Natural killer cell (primary cell): Measurements from ENCODE around the gene DRGX. TPM values are rescaled to one million over a fixed set of nuclear protein-coding genes. Genes with fewer than 3 reads are reported as not detected.
A peak's percentile ranks its signal among the peaks of the same experiment; 100 is the strongest.

Experiments
- ATAC-seq, 3 donors: fragments of 150-1000 bp in 2 of 3; fragments of 200-7000 bp in 1 of 3; cut with Tn5 transposase; 1 replicate in 1 of 3; 2 replicates in 2 of 3; pipeline ENCODE4 v1.10.0; 2021; ENCODE audit warnings: mild to moderate bottlenecking in 2 of 3, moderate library complexity in 2 of 3
- DNase-seq, 2 donors: peaks; one replicate each; pipeline versions ENCODE4 v3.0.0 to v3.0.0-alpha.2; 2013 to 2021; ENCODE audit warnings: mixed read lengths in 1 of 2
- H3K27ac ChIP-seq: one replicate; pipeline ENCODE4 v1.5.1; 2013; ENCODE audit warnings: mild to moderate bottlenecking, low read length
- H3K27me3 ChIP-seq: one replicate; pipeline ENCODE4 v1.6.1; 2013; ENCODE audit warnings: low read length; ENCODE audit not compliant: control insufficient read depth, insufficient read depth
- H3K36me3 ChIP-seq: one replicate; pipeline ENCODE4 v1.6.1; 2013; ENCODE audit warnings: low read length; ENCODE audit not compliant: control insufficient read depth, insufficient read depth
- H3K4me1 ChIP-seq: one replicate; pipeline ENCODE4 v1.6.1; 2013; ENCODE audit warnings: low read length; ENCODE audit not compliant: control insufficient read depth, insufficient read depth
- H3K4me3 ChIP-seq: one replicate; pipeline ENCODE4 v1.5.1; 2013; ENCODE audit warnings: low read length
- H3K9me3 ChIP-seq: one replicate; pipeline ENCODE4 v1.6.1; 2013; ENCODE audit warnings: low read length; ENCODE audit not compliant: control insufficient read depth, insufficient read depth
- H3K27ac Mint-ChIP-seq, 2 donors: one replicate each; pipeline ENCODE4 v1.8.0; 2022; ENCODE audit warnings: mild to moderate bottlenecking in 2 of 2, mixed read lengths in 2 of 2, moderate library complexity in 1 of 2
- H3K27me3 Mint-ChIP-seq, 2 donors: one replicate each; pipeline ENCODE4 v1.8.0; 2022; ENCODE audit warnings: low read depth in 2 of 2, mixed read lengths in 2 of 2
- H3K36me3 Mint-ChIP-seq: one replicate; pipeline ENCODE4 v1.8.0; 2022; ENCODE audit warnings: mixed read lengths
- H3K4me1 Mint-ChIP-seq, 2 donors: one replicate each; pipeline ENCODE4 v1.8.0; 2022; ENCODE audit warnings: mixed read lengths in 2 of 2
- H3K4me3 Mint-ChIP-seq: one replicate; pipeline ENCODE4 v1.8.0; 2022; ENCODE audit warnings: mild to moderate bottlenecking, moderate library complexity, mixed read lengths
- H3K9me3 Mint-ChIP-seq, 2 donors: one replicate each; pipeline ENCODE4 v1.8.0; 2022; ENCODE audit warnings: mixed read lengths in 2 of 2
- WGBS: methylation state at CpG from one replicate; pipeline ENCODE4 v1.1.7; 2013; ENCODE audit warnings: missing lambda C conversion rate; ENCODE audit not compliant: insufficient coverage; 5-methylcytosine and 5-hydroxymethylcytosine counted together
- intact Hi-C: fragments of 100-400 bp; cut with micrococcal nuclease; formaldehyde crosslinking; loops from one replicate; pipeline ENCODE4 v1.14.2; 2022
- total RNA-seq, 4 donors: library from RNA; stranded (reverse); fragments of 120-200 nt in 1 of 4; gene quantifications; one replicate each; pipeline versions ENCODE4 v1.2.3 to v1.2.4, GENCODE V29; 2013 to 2022
- TF ChIP-seq, protein P1 (sequence below): fragments of 200-600 bp; IDR thresholded peaks from one replicate; pipeline ENCODE4 v1.8.0; 2022; ENCODE audit warnings: antibody characterized with exemption

DRGX gene
- total RNA-seq, 3 donors from 2014 or later (not counting 1 experiment from before 2014, with no cell fraction given), result not detected

- no peaks in the 10 kb centered on the region for H3K9me3 Mint-ChIP-seq
- no peak overlapping the region for H3K4me3 Mint-ChIP-seq
- TF ChIP-seq, protein P1, sequence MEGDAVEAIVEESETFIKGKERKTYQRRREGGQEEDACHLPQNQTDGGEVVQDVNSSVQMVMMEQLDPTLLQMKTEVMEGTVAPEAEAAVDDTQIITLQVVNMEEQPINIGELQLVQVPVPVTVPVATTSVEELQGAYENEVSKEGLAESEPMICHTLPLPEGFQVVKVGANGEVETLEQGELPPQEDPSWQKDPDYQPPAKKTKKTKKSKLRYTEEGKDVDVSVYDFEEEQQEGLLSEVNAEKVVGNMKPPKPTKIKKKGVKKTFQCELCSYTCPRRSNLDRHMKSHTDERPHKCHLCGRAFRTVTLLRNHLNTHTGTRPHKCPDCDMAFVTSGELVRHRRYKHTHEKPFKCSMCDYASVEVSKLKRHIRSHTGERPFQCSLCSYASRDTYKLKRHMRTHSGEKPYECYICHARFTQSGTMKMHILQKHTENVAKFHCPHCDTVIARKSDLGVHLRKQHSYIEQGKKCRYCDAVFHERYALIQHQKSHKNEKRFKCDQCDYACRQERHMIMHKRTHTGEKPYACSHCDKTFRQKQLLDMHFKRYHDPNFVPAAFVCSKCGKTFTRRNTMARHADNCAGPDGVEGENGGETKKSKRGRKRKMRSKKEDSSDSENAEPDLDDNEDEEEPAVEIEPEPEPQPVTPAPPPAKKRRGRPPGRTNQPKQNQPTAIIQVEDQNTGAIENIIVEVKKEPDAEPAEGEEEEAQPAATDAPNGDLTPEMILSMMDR, result no peak
- ATAC-seq (no peak), DNase-seq (no peak)
- H3K4me1 Mint-ChIP-seq, result no peaks in the 10 kb centered on the region
- no peaks in the 10 kb centered on the region for H3K36me3 Mint-ChIP-seq
- Histone ChIP-seq H3K4me1 (no peaks in the 10 kb centered on the region), H3K4me3 (no peak overlapping the region), H3K36me3 (no peaks in the 10 kb centered on the region), H3K27ac (no peak overlapping the region), H3K27me3 (no peaks in the 10 kb centered on the region), H3K9me3 (no peaks in the 10 kb centered on the region)
- intact Hi-C loops, result loop anchor here (5.0 kb wide), 1 partner anchor 437 kb away; no protein-coding TSS in a partner anchor
- whole genome bisulfite sequencing, result 76% methylated on average over 7 of the region's 7 CpGs
- H3K27me3 Mint-ChIP-seq, result peaks cover 16 to 27% of the 10 kb centered on the region in 2 donors
- H3K27ac Mint-ChIP-seq, result no peak overlapping the region
These were observed 23.1 kb upstream of the DRGX start for GRCh38 chr10:49419005-49419404.

DNA sequence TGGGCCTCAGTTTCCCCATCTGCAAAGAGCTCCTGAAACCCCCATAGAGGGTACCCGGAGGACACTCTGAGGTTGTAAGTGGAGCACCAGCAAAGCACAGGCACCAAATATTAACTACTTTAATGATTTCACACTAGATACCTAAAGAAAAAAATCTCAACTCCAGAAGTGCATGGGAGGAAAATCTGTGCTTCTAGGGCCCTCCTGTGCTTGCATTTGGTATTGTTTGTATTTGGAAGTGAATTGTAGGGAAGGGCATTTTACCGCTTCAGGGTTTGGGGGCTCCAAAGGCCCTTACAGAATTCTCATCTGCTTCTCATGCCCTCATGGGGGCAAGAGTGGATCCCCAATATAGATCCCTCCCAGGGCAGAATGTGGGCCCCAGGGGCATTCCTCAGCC, 22.4 kb upstream of the DRGX start:
- no peak overlapping the region for H3K27ac ChIP-seq
- intact Hi-C loops, result loop anchor here (5.0 kb wide), 1 partner anchor 436 kb away; no protein-coding TSS in a partner anchor
- WGBS, result 100% methylated on average over 2 of the region's 2 CpGs
- H3K36me3 ChIP-seq, result no peaks in the 10 kb centered on the region
- no peaks in the 10 kb centered on the region for H3K9me3 Mint-ChIP-seq
- H3K9me3 ChIP-seq, result no peaks in the 10 kb centered on the region
- no peaks in the 10 kb centered on the region for H3K4me1 ChIP-seq
- TF ChIP-seq, protein P1, result peak; percentile 14
- H3K27ac Mint-ChIP-seq, result no peak overlapping the region
- H3K4me3 ChIP-seq, result no peak overlapping the region
- ATAC-seq, result no peak
- peaks cover 15 to 23% of the 10 kb centered on the region in 2 donors for H3K27me3 Mint-ChIP-seq
- H3K27me3 ChIP-seq, result no peaks in the 10 kb centered on the region
- no peaks in the 10 kb centered on the region for H3K4me1 Mint-ChIP-seq
- no peaks in the 10 kb centered on the region for H3K36me3 Mint-ChIP-seq
- H3K4me3 Mint-ChIP-seq, result no peak overlapping the region
- DNase-seq, result no peak

- intact Hi-C loops, result loop anchor here (5.0 kb wide), 1 partner anchor 436 kb away; no protein-coding TSS in a partner anchor
- H3K4me1 ChIP-seq, result no peaks in the 10 kb centered on the region
- TF ChIP-seq, protein P1, result no peak
- H3K27ac ChIP-seq, result no peak overlapping the region
- H3K4me3 ChIP-seq, result no peak overlapping the region
- no peaks in the 10 kb centered on the region for H3K9me3 ChIP-seq
- H3K27ac Mint-ChIP-seq, result no peak overlapping the region
- H3K4me1 Mint-ChIP-seq, result no peaks in the 10 kb centered on the region
- no peaks in the 10 kb centered on the region for H3K36me3 Mint-ChIP-seq
- 89% methylated on average over 6 of the region's 6 CpGs for WGBS
- no peaks in the 10 kb centered on the region for H3K36me3 ChIP-seq
- H3K4me3 Mint-ChIP-seq, result no peak overlapping the region
- no peaks in the 10 kb centered on the region for H3K27me3 ChIP-seq
- peaks cover 13 to 20% of the 10 kb centered on the region in 2 donors for H3K27me3 Mint-ChIP-seq
- ATAC-seq (no peak), DNase-seq (no peak)
- H3K9me3 Mint-ChIP-seq, result no peaks in the 10 kb centered on the region
These were observed 22.1 kb upstream of the DRGX start for GRCh38 chr10:49418053-49418326.

GRCh38 chr10:49417311-49418052, 21.6 kb upstream of the DRGX start:
- TF ChIP-seq, protein P1, result no peak
- Histone ChIP-seq H3K36me3 (no peaks in the 10 kb centered on the region), H3K4me1 (no peaks in the 10 kb centered on the region), H3K27me3 (no peaks in the 10 kb centered on the region), H3K27ac (no peak overlapping the region), H3K4me3 (no peak overlapping the region), H3K9me3 (no peaks in the 10 kb centered on the region)
- Mint-ChIP-seq H3K27me3 (peaks cover 10 to 17% of the 10 kb centered on the region in 2 donors), H3K36me3 (no peaks in the 10 kb centered on the region), H3K4me3 (no peak overlapping the region), H3K9me3 (no peaks in the 10 kb centered on the region), H3K27ac (no peak overlapping the region), H3K4me1 (no peaks in the 10 kb centered on the region)
- intact Hi-C loops, result loop anchor here (5.0 kb wide), 1 partner anchor 435 kb away; no protein-coding TSS in a partner anchor
- ATAC-seq (no peak), DNase-seq (no peak)
- 93% methylated on average over 29 of the region's 29 CpGs for WGBS
